ENCODE results near the gene C10orf90.

DNA sequence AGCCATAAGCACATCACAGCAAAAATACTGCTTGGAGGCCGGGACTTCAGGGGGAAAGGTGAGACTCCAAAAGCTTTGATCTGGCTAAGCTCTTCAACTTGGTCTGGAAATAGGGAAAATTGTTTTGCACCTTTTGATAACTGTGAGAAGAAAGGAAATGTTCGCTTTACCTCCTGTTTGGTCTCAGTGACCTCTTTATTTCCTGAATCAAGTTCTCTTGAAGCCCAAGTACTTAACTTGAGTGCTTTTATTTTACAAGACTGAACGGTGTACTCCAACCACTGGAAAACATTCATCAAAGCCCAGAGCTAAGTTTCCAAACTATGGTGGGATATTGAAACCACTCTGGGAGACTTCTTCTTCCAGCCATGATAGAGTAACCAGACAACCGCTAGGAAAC is 5.3 kb downstream of the C10orf90 start:
- TF ChIP-seq CTCF (IDR thresholded peaks at IDR 0.05) (no peak), POLR2A (IDR thresholded peaks at IDR 0.05; ENCODE audit: low read depth) (no peak)
